Endothelial cell of umbilical vein (primary cell): ENCODE measurements around the gene STIM1. TPM values are rescaled to one million over a fixed set of nuclear protein-coding genes. Genes with fewer than 3 reads are reported as not detected.

Experiments
- BruUV-seq: library from RNA; stranded (reverse); fragments of 400-500 nt; replicated peaks from 2 replicates; lab custom pipeline; 2021; lab: Mats Ljungman, UMichigan
- CTCF ChIA-PET: fragments of 300-600, 350-600 bp; sonication (Branson Sonifier 250); formaldehyde crosslinking; loops from one replicate; lab custom pipeline; 2021; ENCODE audit warnings: antibody characterized with exemption, inconsistent platforms; lab: Charles Lee
- POLR2A ChIA-PET: fragments of 300-600, 350-600 bp; sonication (Branson Sonifier 250); formaldehyde crosslinking; loops from one replicate; lab custom pipeline; 2021; ENCODE audit warnings: antibody characterized with exemption, inconsistent platforms; lab: Charles Lee
- DNase-seq: peaks from one replicate; pipeline ENCODE4 v3.0.0-alpha.2; 2011; ENCODE audit warnings: low read depth, low spot score
- FAIRE-seq: peaks from 2 replicates; lab custom pipeline; 2011; peaks lifted over from hg19 to GRCh38; lab: Jason Lieb, UNC
- H2AFZ ChIP-seq: 2 replicates; pipeline ENCODE4 v1.6.0; 2012; ENCODE audit warnings: low read depth, low read length, control low read depth, inconsistent platforms
- H3K27ac ChIP-seq: 2 replicates; pipeline ENCODE4 v1.5.1; 2011; ENCODE audit warnings: low read depth, mild to moderate bottlenecking, control low read depth, low read length, moderate library complexity; ENCODE audit not compliant: insufficient read depth
- H3K27me3 ChIP-seq, 2 experiments: 2 replicates each; pipeline versions ENCODE4 v1.6.0 to v1.6.1; 2011; ENCODE audit warnings: low read length in 2 of 2, mixed read lengths in 1 of 2; ENCODE audit not compliant: control insufficient read depth in 2 of 2, insufficient read depth in 2 of 2
- H3K36me3 ChIP-seq, 2 experiments: 2 replicates in 1 of 2; 3 replicates in 1 of 2; pipeline ENCODE4 v1.5.1; 2011; ENCODE audit warnings: low read length in 2 of 2, mild to moderate bottlenecking in 1 of 2, moderate library complexity in 1 of 2; ENCODE audit not compliant: control insufficient read depth in 2 of 2, insufficient read depth in 2 of 2; ENCODE audit errors: extremely low read depth in 1 of 2
- H3K4me1 ChIP-seq: 3 replicates; pipeline ENCODE4 v1.5.1; 2011; ENCODE audit warnings: mild to moderate bottlenecking, low read length; ENCODE audit not compliant: control insufficient read depth, insufficient read depth; ENCODE audit errors: extremely low read depth
- H3K4me2 ChIP-seq: 2 replicates; pipeline ENCODE4 v1.6.1; 2011; ENCODE audit warnings: low read length, control low read depth, mixed read lengths; ENCODE audit not compliant: insufficient read depth
- H3K4me3 ChIP-seq, 3 experiments: fragments of 200-600 bp in 1 of 3; sonication (generic), shearing (Covaris generic) in 1 of 3; replicated peaks in 1 of 3; 2 replicates each; pipeline ENCODE4 v1.5.1; 2011 to 2016; ENCODE audit warnings: control low read depth in 3 of 3, low read length in 3 of 3, mild to moderate bottlenecking in 2 of 3, inconsistent platforms in 1 of 3, low read depth in 1 of 3, moderate library complexity in 1 of 3; ENCODE audit not compliant: insufficient read depth in 1 of 3
- H3K79me2 ChIP-seq: 2 replicates; pipeline ENCODE4 v1.6.0; 2012; ENCODE audit warnings: low read length, inconsistent platforms; ENCODE audit not compliant: control insufficient read depth, insufficient read depth
- H3K9ac ChIP-seq: replicated peaks from 2 replicates; pipeline ENCODE3; 2011; ENCODE audit warnings: low read length, control low read depth; ENCODE audit not compliant: insufficient read depth; ENCODE audit errors: extremely low read depth
- H3K9me1 ChIP-seq: replicated peaks from 3 replicates; pipeline ENCODE4 v1.6.0; 2011; ENCODE audit warnings: mild to moderate bottlenecking, low read length; ENCODE audit not compliant: control insufficient read depth, insufficient read depth; ENCODE audit errors: extremely low read depth
- H3K9me3 ChIP-seq: replicated peaks from 2 replicates; pipeline ENCODE4 v1.5.1; 2012; ENCODE audit warnings: low read length, inconsistent platforms; ENCODE audit not compliant: control insufficient read depth, insufficient read depth
- H4K20me1 ChIP-seq: replicated peaks from 2 replicates; pipeline ENCODE3; 2011; ENCODE audit warnings: mild to moderate bottlenecking, low read length; ENCODE audit not compliant: control insufficient read depth, insufficient read depth; ENCODE audit errors: extremely low read depth
- EZH2 ChIP-seq: IDR thresholded peaks from 2 replicates; pipeline ENCODE4 v1.6.1; 2012; ENCODE audit warnings: borderline replicate concordance, low read depth, mild to moderate bottlenecking, moderate library complexity, low read length, inconsistent platforms; ENCODE audit not compliant: severe bottlenecking
- FOS ChIP-seq: IDR thresholded peaks from 2 replicates; pipeline ENCODE4 v1.6.1; 2011; ENCODE audit warnings: mild to moderate bottlenecking, low read length, moderate library complexity, borderline replicate concordance; ENCODE audit not compliant: insufficient read depth
- GATA2 ChIP-seq: IDR thresholded peaks from 2 replicates; pipeline ENCODE4 v1.7.0; 2011; ENCODE audit warnings: low read depth, mild to moderate bottlenecking, moderate library complexity, mixed read lengths, low read length; ENCODE audit not compliant: insufficient read length, insufficient read depth
- JUN ChIP-seq: IDR thresholded peaks from 2 replicates; pipeline ENCODE4 v1.6.1; 2011; ENCODE audit warnings: borderline replicate concordance, low read depth; ENCODE audit not compliant: insufficient read length, insufficient read depth
- MAX ChIP-seq: IDR thresholded peaks from 2 replicates; pipeline ENCODE4 v1.6.1; 2011; ENCODE audit not compliant: insufficient read depth, insufficient read length
- MYC ChIP-seq: IDR thresholded peaks from one replicate; pipeline ENCODE4 v1.6.1; 2011; ENCODE audit warnings: mild to moderate bottlenecking, low read depth, low read length
- POLR2A ChIP-seq: IDR thresholded peaks from 2 replicates; pipeline ENCODE4 v1.6.1; 2012; ENCODE audit warnings: low read depth, mild to moderate bottlenecking, control low read depth, low read length
- POLR2AphosphoS5 ChIP-seq: IDR thresholded peaks from 2 replicates; pipeline ENCODE4 v1.6.1; 2012; ENCODE audit warnings: low read depth, mild to moderate bottlenecking, control low read depth, low read length, moderate library complexity; ENCODE audit not compliant: insufficient read depth
- dilution Hi-C: fragments of 300-500 bp; cut with MboI; formaldehyde crosslinking; loops from one replicate; pipeline ENCODE4 v1.15.0; 2019; ENCODE audit warnings: low sequenced_read_pairs; ENCODE audit not compliant: extremely low pct_ligation_motif_present
- intact Hi-C: fragments of 100-400 bp; cut with micrococcal nuclease; formaldehyde crosslinking; loops from one replicate; pipeline ENCODE4 v1.10.0; 2022
- polyA plus RNA-seq, 4 experiments: library from polyadenylated mRNA; depleted of rRNA in 3 of 4; stranded (reverse) in 3 of 4; unstranded in 1 of 4; fragments of >200 nt; gene quantifications; 2 replicates each; pipeline versions ENCODE4 v1.2.1 to v1.2.3, GENCODE V29; 2011 to 2012; ENCODE audit warnings: missing spikeins in 1 of 4
- total RNA-seq: library from RNA; stranded (reverse); gene quantifications from 2 replicates; pipeline ENCODE4 v1.2.3, GENCODE V29; 2021
- TF ChIP-seq, protein P1 (sequence below), 2 donors: IDR thresholded peaks; 1 replicate in 1 of 2; 2 replicates in 1 of 2; pipeline ENCODE4 v1.5.1; 2011; ENCODE audit warnings: low read length in 2 of 2, mild to moderate bottlenecking in 2 of 2, moderate library complexity in 2 of 2, control low read depth in 1 of 2, inconsistent platforms in 1 of 2, low read depth in 1 of 2; ENCODE audit not compliant: insufficient read depth in 1 of 2; ENCODE audit errors: extremely low read depth in 1 of 2

STIM1 gene
- total and polyA plus RNA-seq, 2 donors (not counting 3 experiments of a cell fraction or from before 2014, with no cell fraction given) = 32.7 to 33.4 TPM

DNA sequence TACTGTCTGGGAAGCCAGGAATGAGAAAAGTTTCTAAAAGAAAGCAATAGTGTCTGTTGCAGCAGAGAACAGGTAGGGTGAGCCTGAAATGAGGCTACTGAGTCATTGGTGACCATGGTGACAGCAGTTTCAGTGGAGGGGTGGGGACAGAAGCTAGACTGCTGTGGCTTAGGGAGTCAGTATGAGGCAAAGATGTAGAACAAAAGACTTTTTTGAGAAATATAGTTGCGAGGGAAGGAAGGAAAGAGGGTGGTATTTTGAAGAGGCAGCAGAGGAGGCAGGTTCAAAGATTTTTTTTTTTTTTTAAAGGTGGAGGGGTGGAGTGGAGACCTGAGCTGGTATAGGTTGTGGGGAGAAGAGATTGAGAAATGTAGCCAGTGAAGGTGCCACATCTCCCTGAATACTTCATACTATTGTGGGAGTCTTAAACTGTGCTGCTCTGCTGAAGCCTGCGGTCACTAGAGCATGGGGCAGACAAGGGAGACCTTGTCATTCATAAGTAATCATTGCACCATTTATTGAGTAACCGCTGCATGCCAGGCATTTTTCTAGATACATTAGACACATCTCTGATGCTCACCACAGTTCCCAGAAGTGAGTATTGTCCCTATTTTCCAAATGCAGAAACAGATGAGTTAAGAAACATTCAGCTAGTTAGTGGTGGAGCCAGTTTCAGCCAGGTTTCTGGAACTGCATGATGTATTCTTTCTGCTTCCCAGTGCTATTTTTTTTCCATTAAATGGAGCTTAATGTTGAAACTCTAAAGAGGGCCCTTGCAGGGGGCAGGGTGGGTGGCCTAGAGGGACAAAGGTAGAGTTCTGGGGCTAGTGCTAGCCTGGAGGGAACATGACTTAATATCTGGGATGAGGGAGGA, 49.9 kb downstream of the STIM1 start:
- FAIRE-seq = no peak
- Histone ChIP-seq H4K20me1 (no peaks in the 10 kb centered on the region), H3K4me2 (no peak overlapping the region), H3K36me3 (no peaks in the 10 kb centered on the region), H3K27me3 (no peaks in the 10 kb centered on the region), H3K27ac (no peak overlapping the region), H3K9me1 (no peaks in the 10 kb centered on the region), H3K4me1 (peaks cover 4% of the 10 kb centered on the region), H3K9ac (no peak overlapping the region), H2AFZ (no peak overlapping the region), H3K4me3 (no peak overlapping the region), H3K9me3 (no peaks in the 10 kb centered on the region), H3K79me2 (peaks cover 2% of the 10 kb centered on the region)
- no peak for DNase-seq
- TF ChIP-seq GATA2 = no peak
- TF ChIP-seq POLR2A = no peak
- no peak for TF ChIP-seq FOS
- no peak for TF ChIP-seq EZH2
- TF ChIP-seq JUN = no peak
- TF ChIP-seq MYC = no peak
- TF ChIP-seq, protein P1, sequence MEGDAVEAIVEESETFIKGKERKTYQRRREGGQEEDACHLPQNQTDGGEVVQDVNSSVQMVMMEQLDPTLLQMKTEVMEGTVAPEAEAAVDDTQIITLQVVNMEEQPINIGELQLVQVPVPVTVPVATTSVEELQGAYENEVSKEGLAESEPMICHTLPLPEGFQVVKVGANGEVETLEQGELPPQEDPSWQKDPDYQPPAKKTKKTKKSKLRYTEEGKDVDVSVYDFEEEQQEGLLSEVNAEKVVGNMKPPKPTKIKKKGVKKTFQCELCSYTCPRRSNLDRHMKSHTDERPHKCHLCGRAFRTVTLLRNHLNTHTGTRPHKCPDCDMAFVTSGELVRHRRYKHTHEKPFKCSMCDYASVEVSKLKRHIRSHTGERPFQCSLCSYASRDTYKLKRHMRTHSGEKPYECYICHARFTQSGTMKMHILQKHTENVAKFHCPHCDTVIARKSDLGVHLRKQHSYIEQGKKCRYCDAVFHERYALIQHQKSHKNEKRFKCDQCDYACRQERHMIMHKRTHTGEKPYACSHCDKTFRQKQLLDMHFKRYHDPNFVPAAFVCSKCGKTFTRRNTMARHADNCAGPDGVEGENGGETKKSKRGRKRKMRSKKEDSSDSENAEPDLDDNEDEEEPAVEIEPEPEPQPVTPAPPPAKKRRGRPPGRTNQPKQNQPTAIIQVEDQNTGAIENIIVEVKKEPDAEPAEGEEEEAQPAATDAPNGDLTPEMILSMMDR (IDR thresholded peaks at IDR 0.05; ENCODE audit: extremely low read depth in 1 of 2, insufficient read depth in 1 of 2, low read depth in 1 of 2, low read length in 2 of 2) = no peak
- TF ChIP-seq MAX = no peak
- TF ChIP-seq POLR2AphosphoS5 = no peak
- BruUV-seq = no TSS peak
- dilution Hi-C loops (no loop called here), intact Hi-C loops (no loop called here)
- CTCF ChIA-PET = interaction anchor here (0.6 to 2.3 kb wide), 5 partner anchors 9 to 56 kb away, joined by 3 to 13 read pairs (median 4); partner anchors contain the start of gene STIM1
- POLR2A ChIA-PET = no interaction called here
